DMS53 (cell line): ENCODE results near the gene CCDC34.

Experiments
- DNase-seq: peaks from one replicate; lab custom pipeline; 2025; lab: John Stamatoyannopoulos, UW

CCDC34 gene

DNA sequence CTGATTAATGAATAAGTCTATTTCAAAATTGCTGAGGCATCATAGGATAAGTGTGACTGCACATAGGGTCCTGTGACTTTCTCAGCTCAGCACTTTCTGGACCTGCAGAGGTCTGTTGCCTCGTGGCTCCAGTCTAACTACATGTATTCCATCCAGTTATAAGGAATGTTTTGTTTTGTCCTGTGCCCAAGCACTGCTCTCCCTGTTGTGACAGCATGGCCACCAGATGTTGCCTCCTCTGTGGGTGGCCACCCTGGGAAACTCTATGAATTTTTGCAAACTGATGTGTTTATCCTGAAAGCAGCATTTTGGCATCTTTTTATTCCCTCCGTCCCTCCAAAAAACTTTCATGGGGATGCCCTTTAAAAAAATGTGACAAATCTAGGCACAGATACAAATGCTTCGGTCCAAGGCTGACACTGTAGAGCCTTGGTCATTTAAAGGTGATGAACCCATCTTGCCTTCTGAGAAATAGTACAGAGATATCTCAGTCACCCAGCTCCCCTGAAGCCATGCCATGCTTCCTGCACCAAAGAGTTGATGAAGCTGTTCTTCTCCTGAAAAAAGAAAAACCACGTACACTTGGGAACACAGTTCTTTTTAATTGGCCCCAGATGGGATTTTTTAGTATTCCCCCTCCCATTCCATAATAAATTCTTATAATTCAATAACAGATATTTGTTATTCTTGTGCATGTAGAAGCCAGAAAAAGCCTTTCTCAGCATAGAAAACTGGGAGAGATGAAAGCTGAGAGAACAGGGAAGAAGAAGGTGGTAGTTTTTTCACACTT is 72.6 kb downstream of the CCDC34 start:
- DNase-seq, result no peak
